ENCODE measurements around the gene PTPRG.

PTPRG gene

DNA sequence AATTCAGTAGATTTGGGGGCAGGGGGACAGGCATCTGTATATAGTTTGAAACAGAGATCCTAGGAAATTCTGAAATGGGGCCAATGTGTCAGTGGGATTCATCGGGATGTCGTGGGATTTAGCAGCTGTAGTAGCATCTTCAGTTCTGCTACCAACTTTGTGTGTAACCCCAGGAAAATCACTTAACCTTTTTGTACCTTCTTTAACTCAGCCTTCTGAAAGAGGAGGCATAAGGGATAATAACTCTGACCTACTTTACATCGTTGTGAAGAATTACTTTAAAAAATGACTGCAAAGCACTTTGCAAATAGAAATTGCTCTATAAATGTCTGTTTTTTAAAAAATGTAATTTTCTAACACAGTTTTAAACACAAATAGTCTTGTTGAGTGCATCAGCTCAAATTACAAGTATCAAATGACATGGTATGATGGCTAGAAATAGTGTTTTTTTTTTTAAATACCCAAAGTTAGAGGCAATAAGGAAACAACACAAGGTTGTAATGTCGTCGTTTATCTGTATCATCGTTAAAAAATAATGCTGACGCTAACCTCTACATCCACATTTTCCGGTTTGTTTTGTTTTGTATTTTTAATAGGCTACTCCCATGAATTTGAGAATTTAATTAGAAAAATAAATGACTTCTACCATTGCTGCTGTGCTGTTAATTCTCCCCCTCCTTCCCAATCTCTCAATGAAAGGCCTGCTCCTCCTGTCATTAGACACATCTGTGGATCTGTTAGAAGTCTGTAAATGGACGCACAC, 338.5 kb downstream of the PTPRG start:
- TF ChIP-seq, protein P1, sequence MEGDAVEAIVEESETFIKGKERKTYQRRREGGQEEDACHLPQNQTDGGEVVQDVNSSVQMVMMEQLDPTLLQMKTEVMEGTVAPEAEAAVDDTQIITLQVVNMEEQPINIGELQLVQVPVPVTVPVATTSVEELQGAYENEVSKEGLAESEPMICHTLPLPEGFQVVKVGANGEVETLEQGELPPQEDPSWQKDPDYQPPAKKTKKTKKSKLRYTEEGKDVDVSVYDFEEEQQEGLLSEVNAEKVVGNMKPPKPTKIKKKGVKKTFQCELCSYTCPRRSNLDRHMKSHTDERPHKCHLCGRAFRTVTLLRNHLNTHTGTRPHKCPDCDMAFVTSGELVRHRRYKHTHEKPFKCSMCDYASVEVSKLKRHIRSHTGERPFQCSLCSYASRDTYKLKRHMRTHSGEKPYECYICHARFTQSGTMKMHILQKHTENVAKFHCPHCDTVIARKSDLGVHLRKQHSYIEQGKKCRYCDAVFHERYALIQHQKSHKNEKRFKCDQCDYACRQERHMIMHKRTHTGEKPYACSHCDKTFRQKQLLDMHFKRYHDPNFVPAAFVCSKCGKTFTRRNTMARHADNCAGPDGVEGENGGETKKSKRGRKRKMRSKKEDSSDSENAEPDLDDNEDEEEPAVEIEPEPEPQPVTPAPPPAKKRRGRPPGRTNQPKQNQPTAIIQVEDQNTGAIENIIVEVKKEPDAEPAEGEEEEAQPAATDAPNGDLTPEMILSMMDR (conservative IDR thresholded peaks at IDR 0.05): no peak
- TF ChIP-seq ZFX (IDR thresholded peaks at IDR 0.05): no peak

DNA sequence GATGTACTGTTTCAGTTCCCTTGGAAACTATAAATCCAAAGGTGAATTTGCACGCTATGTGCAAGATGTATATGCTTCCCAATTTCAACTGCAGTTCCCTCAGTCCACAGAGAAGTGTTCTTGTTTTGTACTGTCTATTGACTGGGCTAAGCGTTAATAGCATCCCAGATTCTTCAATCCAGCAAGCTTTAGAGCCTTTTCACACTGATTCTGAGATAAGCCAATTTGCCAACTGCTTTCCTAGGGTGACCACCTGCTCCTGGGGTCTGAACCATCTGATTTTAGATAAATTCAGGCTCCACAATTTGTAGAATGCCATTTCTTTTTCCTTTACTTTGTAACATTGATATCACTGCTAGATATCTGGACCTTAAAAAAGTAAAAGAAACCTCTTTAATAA, 340.1 kb downstream of the PTPRG start:
- no peak for TF ChIP-seq ZFX (IDR thresholded peaks at IDR 0.05)
- no peak overlapping the region for H3K27ac ChIP-seq

More for the DNA sequence above, 338.5 kb downstream of the PTPRG start:
- H3K27ac ChIP-seq: no peak overlapping the region

DNA sequence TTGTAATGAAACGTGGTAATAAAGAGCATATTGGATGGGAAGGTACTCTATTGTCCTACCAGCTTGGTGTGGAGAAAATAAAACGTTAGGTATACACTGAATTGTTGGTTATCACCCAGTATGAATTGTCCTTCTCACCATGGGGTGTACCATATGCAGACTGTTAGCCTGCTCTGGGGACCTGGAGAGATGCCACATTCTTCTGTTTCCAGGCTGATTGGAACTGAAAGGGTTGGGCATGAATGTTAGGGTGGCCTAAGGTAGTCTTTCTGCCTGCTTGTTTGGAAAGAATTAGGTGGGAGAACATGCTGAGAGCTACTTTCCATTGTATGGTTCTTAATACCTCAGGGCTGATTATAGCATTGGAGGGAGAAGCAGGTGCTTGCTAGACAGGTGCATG, 340.6 kb downstream of the PTPRG start:
- no peak overlapping the region for H3K27ac ChIP-seq
- no peak for TF ChIP-seq ZFX (IDR thresholded peaks at IDR 0.05)
- TF ChIP-seq, protein P1 (conservative IDR thresholded peaks at IDR 0.05): no peak

DNA sequence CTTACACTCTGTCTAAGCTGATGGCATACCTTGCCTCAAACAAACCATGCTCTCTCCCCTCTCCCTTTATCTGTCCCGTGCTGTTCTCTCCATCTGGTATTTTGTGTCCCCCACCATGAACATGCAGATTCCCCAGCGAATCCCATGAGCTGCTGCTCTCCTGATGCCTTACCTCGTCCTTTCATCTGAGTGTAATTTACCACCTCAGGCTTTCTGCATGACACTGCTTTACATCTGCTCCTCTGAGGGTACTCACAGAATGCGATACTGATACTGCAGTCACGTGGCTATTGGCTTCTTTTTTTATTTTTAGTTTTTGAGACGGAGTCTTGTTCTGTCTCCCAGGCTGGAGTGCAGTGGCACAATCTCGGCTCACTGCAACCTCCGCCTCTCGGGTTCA, 341.7 kb downstream of the PTPRG start:
- no peak overlapping the region for H3K27ac ChIP-seq
- TF ChIP-seq ZFX (IDR thresholded peaks at IDR 0.05): no peak
- TF ChIP-seq, protein P1 (conservative IDR thresholded peaks at IDR 0.05): no peak

DNA sequence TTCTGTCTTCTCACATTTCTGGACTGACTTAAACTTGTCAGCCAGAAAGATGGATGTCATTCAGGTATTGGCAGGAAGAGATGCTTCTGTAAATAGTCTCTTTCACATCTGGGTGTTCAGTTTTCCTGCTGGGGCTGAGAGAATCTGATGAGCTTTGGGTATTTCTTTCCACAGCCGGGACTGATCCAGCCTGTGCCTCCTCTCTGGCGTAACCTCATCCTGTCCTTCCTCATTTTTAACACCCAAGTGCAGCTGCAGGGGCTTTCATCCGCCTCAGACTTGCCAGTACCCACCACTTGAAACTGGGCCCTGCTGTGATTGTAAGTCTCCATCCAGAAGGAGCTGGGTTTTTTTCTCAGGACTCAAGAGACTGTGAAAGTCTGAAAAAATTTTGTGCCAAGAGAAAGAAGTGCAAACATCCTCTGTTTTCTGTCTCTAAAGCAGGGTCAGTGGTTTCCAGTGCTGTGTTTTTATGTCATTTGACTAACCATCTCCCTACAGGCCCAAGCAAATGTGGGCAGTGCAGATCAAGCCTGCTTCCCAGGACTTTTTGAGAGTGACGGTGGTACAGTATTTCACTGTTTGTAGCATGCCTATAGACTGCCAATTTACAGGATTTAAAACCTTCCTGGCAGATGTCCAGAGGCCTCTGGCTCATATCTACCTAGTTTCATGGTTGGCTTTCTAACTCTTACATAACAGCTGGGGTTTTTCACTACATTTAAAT, 342.7 kb downstream of the PTPRG start:
- H3K27ac ChIP-seq: no peak overlapping the region

DNA sequence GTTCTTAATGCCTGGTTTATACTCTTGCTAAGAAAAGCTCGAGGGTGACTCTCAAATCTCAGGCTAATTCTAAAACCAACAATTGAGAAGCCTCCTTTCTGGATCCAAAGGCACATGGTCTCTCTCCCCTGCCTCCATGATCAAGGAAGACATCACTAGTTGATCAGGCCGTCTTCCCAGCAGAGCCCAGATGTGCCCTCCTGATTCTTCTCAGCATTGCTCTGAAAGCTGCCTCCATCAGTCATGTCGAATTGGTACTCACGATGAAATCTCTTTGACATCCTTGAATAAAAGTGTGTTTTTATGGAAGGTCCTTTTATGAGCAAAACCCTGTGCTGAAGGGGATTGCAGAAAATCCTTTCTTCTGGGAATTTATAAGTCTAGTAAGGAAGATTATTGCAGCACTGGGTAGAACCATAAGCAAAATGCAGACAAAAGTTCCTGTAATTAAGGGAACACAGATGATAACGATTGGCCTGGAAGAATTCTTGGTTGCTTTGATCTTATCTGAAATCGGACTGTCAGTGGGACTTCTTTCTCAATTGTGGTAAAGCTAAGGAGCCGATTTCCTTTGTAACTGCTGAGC, 345.9 kb downstream of the PTPRG start:
- H3K27ac ChIP-seq: no peak overlapping the region
- no peak for TF ChIP-seq ZFX (IDR thresholded peaks at IDR 0.05)
- TF ChIP-seq, protein P1 (conservative IDR thresholded peaks at IDR 0.05): no peak

More for the DNA sequence above, 342.7 kb downstream of the PTPRG start:
- TF ChIP-seq, protein P1 (conservative IDR thresholded peaks at IDR 0.05): no peak
- TF ChIP-seq ZFX (IDR thresholded peaks at IDR 0.05): no peak

DNA sequence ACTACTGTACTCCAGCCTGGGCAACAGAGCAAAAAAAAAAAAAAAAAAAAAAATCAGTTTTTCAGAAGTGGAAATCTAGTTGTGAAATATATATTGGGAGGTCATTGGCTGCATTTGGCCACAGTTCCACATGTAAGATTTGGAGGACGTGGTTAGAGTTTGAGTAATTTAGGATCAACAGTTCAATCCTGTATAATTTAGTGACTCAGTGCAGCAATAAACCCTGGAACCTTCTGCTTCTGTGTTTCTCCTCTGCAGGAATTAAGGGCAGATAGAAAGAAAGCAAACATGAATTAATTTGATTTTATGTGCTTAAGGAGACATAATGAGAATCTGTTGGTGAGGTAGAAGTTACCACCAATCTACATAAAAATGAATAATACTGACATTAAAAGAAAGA, 347.0 kb downstream of the PTPRG start:
- no peak overlapping the region for H3K27ac ChIP-seq
- TF ChIP-seq, protein P1 (conservative IDR thresholded peaks at IDR 0.05): no peak
